ENCODE measurements around the gene NFE2. TPM values are rescaled to one million over a fixed set of nuclear protein-coding genes. Genes with fewer than 3 reads are reported as not detected.

NFE2 gene
- total and polyA plus RNA-seq, 4 donors: 0.44 to 155 (median 1.2) TPM

DNA sequence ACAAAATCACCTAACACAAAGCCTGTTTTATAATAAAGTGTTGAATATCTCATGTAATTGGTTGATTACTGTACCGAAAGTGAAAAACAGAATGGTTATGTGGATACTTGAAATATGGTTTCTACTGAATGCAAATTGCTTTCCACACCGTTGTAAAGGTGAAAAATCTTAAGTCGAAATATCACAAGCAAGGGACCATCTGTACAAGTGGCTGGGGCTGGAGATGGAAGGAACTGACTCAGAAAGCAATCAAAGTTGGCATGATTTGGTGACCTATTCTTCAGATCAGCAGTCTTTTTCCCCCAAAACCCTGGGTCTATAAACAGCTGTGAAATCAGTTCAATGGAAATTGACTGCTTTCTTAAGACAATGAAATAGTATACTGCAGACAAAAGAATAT lies 24.4 kb downstream of the NFE2 start:
- Histone ChIP-seq H3K9ac (ENCODE audit: low read depth in 1 of 2, low read length in 2 of 2) (no peak overlapping the region), H3K36me3 (ENCODE audit: control insufficient read depth in 4 of 4, insufficient read depth in 3 of 4, low read depth in 1 of 4, low read length in 3 of 4) (no peaks in the 10 kb centered on the region), H3K4me1 (ENCODE audit: control insufficient read depth in 4 of 4, insufficient read depth in 4 of 4, low read length in 3 of 4) (peaks cover 0 to 15% (median 10%) of the 10 kb centered on the region in 4 donors), H3K27ac (ENCODE audit: low read depth in 1 of 2, low read length in 2 of 2) (no peak overlapping the region), H3K4me3 (ENCODE audit: low read depth in 1 of 3, low read length in 3 of 3) (no peak overlapping the region), H3K27me3 (ENCODE audit: control insufficient read depth in 4 of 4, insufficient read depth in 4 of 4, low read length in 3 of 4) (no peaks in the 10 kb centered on the region), H3K9me3 (ENCODE audit: control insufficient read depth in 4 of 4, low read length in 3 of 4) (no peaks in the 10 kb centered on the region)
- TF ChIP-seq HNF4G (IDR thresholded peaks at IDR 0.05) (no peak), EGR1 (IDR thresholded peaks at IDR 0.05; ENCODE audit: low read depth in 2 of 2) (no peak), SP1 (IDR thresholded peaks at IDR 0.05) (no peak), FOXA2 (IDR thresholded peaks at IDR 0.05) (no peak), YY1 (IDR thresholded peaks at IDR 0.05) (no peak), JUND (IDR thresholded peaks at IDR 0.05) (no peak), RAD21 (IDR thresholded peaks at IDR 0.05) (no peak)
- TF ChIP-seq, protein P1, sequence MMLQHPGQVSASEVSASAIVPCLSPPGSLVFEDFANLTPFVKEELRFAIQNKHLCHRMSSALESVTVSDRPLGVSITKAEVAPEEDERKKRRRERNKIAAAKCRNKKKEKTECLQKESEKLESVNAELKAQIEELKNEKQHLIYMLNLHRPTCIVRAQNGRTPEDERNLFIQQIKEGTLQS (IDR thresholded peaks at IDR 0.05): no peak
- TF ChIP-seq, protein P2, sequence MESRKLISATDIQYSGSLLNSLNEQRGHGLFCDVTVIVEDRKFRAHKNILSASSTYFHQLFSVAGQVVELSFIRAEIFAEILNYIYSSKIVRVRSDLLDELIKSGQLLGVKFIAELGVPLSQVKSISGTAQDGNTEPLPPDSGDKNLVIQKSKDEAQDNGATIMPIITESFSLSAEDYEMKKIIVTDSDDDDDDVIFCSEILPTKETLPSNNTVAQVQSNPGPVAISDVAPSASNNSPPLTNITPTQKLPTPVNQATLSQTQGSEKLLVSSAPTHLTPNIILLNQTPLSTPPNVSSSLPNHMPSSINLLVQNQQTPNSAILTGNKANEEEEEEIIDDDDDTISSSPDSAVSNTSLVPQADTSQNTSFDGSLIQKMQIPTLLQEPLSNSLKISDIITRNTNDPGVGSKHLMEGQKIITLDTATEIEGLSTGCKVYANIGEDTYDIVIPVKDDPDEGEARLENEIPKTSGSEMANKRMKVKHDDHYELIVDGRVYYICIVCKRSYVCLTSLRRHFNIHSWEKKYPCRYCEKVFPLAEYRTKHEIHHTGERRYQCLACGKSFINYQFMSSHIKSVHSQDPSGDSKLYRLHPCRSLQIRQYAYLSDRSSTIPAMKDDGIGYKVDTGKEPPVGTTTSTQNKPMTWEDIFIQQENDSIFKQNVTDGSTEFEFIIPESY (IDR thresholded peaks at IDR 0.05): no peak
- TF ChIP-seq, protein P3, sequence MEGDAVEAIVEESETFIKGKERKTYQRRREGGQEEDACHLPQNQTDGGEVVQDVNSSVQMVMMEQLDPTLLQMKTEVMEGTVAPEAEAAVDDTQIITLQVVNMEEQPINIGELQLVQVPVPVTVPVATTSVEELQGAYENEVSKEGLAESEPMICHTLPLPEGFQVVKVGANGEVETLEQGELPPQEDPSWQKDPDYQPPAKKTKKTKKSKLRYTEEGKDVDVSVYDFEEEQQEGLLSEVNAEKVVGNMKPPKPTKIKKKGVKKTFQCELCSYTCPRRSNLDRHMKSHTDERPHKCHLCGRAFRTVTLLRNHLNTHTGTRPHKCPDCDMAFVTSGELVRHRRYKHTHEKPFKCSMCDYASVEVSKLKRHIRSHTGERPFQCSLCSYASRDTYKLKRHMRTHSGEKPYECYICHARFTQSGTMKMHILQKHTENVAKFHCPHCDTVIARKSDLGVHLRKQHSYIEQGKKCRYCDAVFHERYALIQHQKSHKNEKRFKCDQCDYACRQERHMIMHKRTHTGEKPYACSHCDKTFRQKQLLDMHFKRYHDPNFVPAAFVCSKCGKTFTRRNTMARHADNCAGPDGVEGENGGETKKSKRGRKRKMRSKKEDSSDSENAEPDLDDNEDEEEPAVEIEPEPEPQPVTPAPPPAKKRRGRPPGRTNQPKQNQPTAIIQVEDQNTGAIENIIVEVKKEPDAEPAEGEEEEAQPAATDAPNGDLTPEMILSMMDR (IDR thresholded peaks at IDR 0.05; ENCODE audit: low read depth, low read length, missing input control): no peak
- WGBS: 92% methylated on average over 3 of the region's 3 CpGs
- no peak for DNase-seq (ENCODE audit: low spot score)

DNA sequence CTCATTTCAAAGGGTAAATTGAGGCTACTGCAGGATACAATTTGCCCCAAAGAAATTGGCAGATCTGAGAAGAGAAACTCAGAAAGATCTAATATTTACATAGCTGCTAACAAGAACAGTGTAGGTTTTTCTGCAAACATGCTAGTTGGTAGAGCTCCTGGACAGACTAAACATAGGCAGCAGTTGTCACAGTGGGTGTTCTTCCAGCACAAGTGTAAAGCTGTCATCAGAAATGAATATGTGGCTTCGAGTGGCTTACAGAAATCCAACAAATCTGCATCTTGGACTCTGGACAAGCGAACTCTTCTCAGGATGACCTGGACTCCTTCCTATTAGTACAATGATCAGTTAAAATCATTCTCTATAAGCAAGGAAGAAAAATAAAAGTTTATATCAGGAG lies 26.8 kb downstream of the NFE2 start:
- Histone ChIP-seq H3K9me3 (ENCODE audit: control insufficient read depth in 4 of 4, low read length in 3 of 4) (no peaks in the 10 kb centered on the region), H3K9ac (ENCODE audit: low read depth in 1 of 2, low read length in 2 of 2) (no peak overlapping the region), H3K4me1 (ENCODE audit: control insufficient read depth in 4 of 4, insufficient read depth in 4 of 4, low read length in 3 of 4) (peaks cover 0 to 10% (median 10%) of the 10 kb centered on the region in 4 donors), H3K27ac (ENCODE audit: low read depth in 1 of 2, low read length in 2 of 2) (no peak overlapping the region), H3K36me3 (ENCODE audit: control insufficient read depth in 4 of 4, insufficient read depth in 3 of 4, low read depth in 1 of 4, low read length in 3 of 4) (no peaks in the 10 kb centered on the region), H3K4me3 (ENCODE audit: low read depth in 1 of 3, low read length in 3 of 3) (no peak overlapping the region), H3K27me3 (ENCODE audit: control insufficient read depth in 4 of 4, insufficient read depth in 4 of 4, low read length in 3 of 4) (no peaks in the 10 kb centered on the region)
- no peak for DNase-seq (ENCODE audit: low spot score)
- TF ChIP-seq HNF4A (conservative IDR thresholded peaks at IDR 0.05) (no peak), HNF4G (IDR thresholded peaks at IDR 0.05) (no peak), JUND (IDR thresholded peaks at IDR 0.05) (no peak), TAF1 (conservative IDR thresholded peaks at IDR 0.05) (no peak), YY1 (IDR thresholded peaks at IDR 0.05) (no peak), EGR1 (IDR thresholded peaks at IDR 0.05; ENCODE audit: low read depth in 2 of 2) (no peak), RAD21 (IDR thresholded peaks at IDR 0.05) (no peak), RXRA (IDR thresholded peaks at IDR 0.05) (no peak), FOXA1 (IDR thresholded peaks at IDR 0.05) (no peak), GABPA (IDR thresholded peaks at IDR 0.05 in 1 of 2, conservative IDR thresholded peaks at IDR 0.05 in 1 of 2) (no peak), NR2F2 (IDR thresholded peaks at IDR 0.05) (no peak), FOXA2 (IDR thresholded peaks at IDR 0.05) (no peak), SP1 (IDR thresholded peaks at IDR 0.05) (no peak)
- TF ChIP-seq, protein P2 (IDR thresholded peaks at IDR 0.05): no peak
- TF ChIP-seq, protein P4, sequence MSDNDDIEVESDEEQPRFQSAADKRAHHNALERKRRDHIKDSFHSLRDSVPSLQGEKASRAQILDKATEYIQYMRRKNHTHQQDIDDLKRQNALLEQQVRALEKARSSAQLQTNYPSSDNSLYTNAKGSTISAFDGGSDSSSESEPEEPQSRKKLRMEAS (IDR thresholded peaks at IDR 0.05): no peak
- TF ChIP-seq, protein P1 (IDR thresholded peaks at IDR 0.05): no peak
- TF ChIP-seq, protein P3 (IDR thresholded peaks at IDR 0.05; ENCODE audit: low read depth, low read length, missing input control): no peak
- TF ChIP-seq, protein P5, sequence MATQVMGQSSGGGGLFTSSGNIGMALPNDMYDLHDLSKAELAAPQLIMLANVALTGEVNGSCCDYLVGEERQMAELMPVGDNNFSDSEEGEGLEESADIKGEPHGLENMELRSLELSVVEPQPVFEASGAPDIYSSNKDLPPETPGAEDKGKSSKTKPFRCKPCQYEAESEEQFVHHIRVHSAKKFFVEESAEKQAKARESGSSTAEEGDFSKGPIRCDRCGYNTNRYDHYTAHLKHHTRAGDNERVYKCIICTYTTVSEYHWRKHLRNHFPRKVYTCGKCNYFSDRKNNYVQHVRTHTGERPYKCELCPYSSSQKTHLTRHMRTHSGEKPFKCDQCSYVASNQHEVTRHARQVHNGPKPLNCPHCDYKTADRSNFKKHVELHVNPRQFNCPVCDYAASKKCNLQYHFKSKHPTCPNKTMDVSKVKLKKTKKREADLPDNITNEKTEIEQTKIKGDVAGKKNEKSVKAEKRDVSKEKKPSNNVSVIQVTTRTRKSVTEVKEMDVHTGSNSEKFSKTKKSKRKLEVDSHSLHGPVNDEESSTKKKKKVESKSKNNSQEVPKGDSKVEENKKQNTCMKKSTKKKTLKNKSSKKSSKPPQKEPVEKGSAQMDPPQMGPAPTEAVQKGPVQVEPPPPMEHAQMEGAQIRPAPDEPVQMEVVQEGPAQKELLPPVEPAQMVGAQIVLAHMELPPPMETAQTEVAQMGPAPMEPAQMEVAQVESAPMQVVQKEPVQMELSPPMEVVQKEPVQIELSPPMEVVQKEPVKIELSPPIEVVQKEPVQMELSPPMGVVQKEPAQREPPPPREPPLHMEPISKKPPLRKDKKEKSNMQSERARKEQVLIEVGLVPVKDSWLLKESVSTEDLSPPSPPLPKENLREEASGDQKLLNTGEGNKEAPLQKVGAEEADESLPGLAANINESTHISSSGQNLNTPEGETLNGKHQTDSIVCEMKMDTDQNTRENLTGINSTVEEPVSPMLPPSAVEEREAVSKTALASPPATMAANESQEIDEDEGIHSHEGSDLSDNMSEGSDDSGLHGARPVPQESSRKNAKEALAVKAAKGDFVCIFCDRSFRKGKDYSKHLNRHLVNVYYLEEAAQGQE (IDR thresholded peaks at IDR 0.05): no peak
- WGBS: 84% methylated on average over 2 of the region's 2 CpGs
